Motor neuron (in vitro differentiated cells): ENCODE measurements around the gene NRXN3. TPM values are rescaled to one million over a fixed set of nuclear protein-coding genes. Genes with fewer than 3 reads are reported as not detected.

ENCODE experiments used
- ATAC-seq, 8 experiments: fragments of 200-7000 bp; cut with Tn5 transposase; replicated peaks in 6 of 8; 2 replicates each; pipeline ENCODE4 v1.8.0; 2021; ENCODE audit warnings: mild to moderate bottlenecking in 8 of 8, moderate library complexity in 8 of 8
- H3K27ac ChIP-seq, 2 donors: fragments of 250-450 bp; sonication (Bioruptor Pico); 2 replicates each; pipeline ENCODE4 v1.9.0; 2021; ENCODE audit warnings: antibody characterized with exemption in 2 of 2, mild to moderate bottlenecking in 2 of 2, moderate library complexity in 1 of 2
- H3K4me1 ChIP-seq, 2 donors: fragments of 250-450 bp; sonication (Bioruptor Pico); replicated peaks in 1 of 2; 2 replicates each; pipeline ENCODE4 v1.6.1; 2021; ENCODE audit warnings: antibody characterized with exemption in 2 of 2, mild to moderate bottlenecking in 2 of 2, moderate library complexity in 1 of 2
- H3K4me3 ChIP-seq, 5 donors: fragments of 250-450 bp; sonication (Bioruptor Pico); 2 replicates each; pipeline ENCODE4 v1.9.0; 2021; ENCODE audit warnings: antibody characterized with exemption in 5 of 5, mild to moderate bottlenecking in 5 of 5, moderate library complexity in 4 of 5
- WGBS, 10 experiments: fragments of 450-650 bp; shearing (Covaris generic); methylation state at CpG; one replicate each; pipeline ENCODE4 v1.0.0; 2022; 5-methylcytosine and 5-hydroxymethylcytosine counted together
- in situ Hi-C, 9 experiments: fragments of 400-800 bp; cut with MboI; loops; one replicate each; pipeline ENCODE4 v1.15.0; 2021; ENCODE audit warnings: low sequenced_read_pairs in 9 of 9, low pct_unique_long_range_greater_than_20kb in 2 of 9; ENCODE audit not compliant: unreplicated experiment in 9 of 9
- total RNA-seq, 8 experiments: library from RNA; unstranded; fragments of 300-600 nt; gene quantifications; 2 replicates each; pipeline versions ENCODE4 v1.2.3 to v1.2.4, GENCODE V29; 2022

The NRXN3 gene
- total RNA-seq, 8 experiments from 2014 or later: 1.1 to 16.5 (median 12.9) TPM

GRCh38 chr14:78959674-78960264, 789.6 kb downstream of the NRXN3 start:
- ATAC-seq: peak; percentile 59 to 99 (median 72)
- Histone ChIP-seq H3K4me1 (no peaks in the 10 kb centered on the region), H3K4me3 (no peak overlapping the region), H3K27ac (no peak overlapping the region)
- in situ Hi-C loops: loop anchor here in 4 of 9 experiments (25.0 kb wide), 4 partner anchors 603 to 1903 kb away; no protein-coding TSS in a partner anchor
- WGBS, 10 experiments: 3 to 57% (median 37%) methylated on average over 2 to 8 of the region's 9 CpGs; no CpG with 5 or more reads in 3 of the 10 experiments

- no peak for ATAC-seq
- no peaks in the 10 kb centered on the region for H3K4me1 ChIP-seq
- in situ Hi-C loops: loop anchor here in 4 of 9 experiments (25.0 kb wide), 4 partner anchors 595 to 1895 kb away; no protein-coding TSS in a partner anchor
- H3K4me3 ChIP-seq: no peak overlapping the region
- no peak overlapping the region for H3K27ac ChIP-seq
- WGBS, 10 experiments: 20 to 94% (median 77%) methylated on average over 1 to 10 of the region's 10 CpGs; no CpG with 5 or more reads in 1 of the 10 experiments
These were observed 797.1 kb downstream of the NRXN3 start for GRCh38 chr14:78967111-78967809.

GRCh38 chr14:78968265-78968664, 798.1 kb downstream of the NRXN3 start:
- 0 to 100% (median 27%) methylated on average over 1 to 6 of the region's 6 CpGs; no CpG with 5 or more reads in 3 of the 10 experiments for WGBS, 10 experiments
- no peak for ATAC-seq
- in situ Hi-C loops: loop anchor here in 4 of 9 experiments (25.0 kb wide), 4 partner anchors 594 to 1894 kb away; no protein-coding TSS in a partner anchor
- Histone ChIP-seq H3K4me3 (no peak overlapping the region), H3K4me1 (no peaks in the 10 kb centered on the region), H3K27ac (no peak overlapping the region)

GRCh38 chr14:78970677-78971076, 800.5 kb downstream of the NRXN3 start:
- in situ Hi-C loops: loop anchor here in 4 of 9 experiments (25.0 kb wide), 4 partner anchors 592 to 1892 kb away; no protein-coding TSS in a partner anchor
- H3K4me3 ChIP-seq: no peak overlapping the region
- ATAC-seq: peak in 2 of 8 experiments; percentile 25 to 43
- no peak overlapping the region for H3K27ac ChIP-seq
- no peaks in the 10 kb centered on the region for H3K4me1 ChIP-seq
- 0 to 100% (median 65%) methylated on average over 1 to 5 of the region's 5 CpGs for WGBS, 10 experiments

GRCh38 chr14:78972440-78972839, 802.3 kb downstream of the NRXN3 start:
- H3K27ac ChIP-seq: no peak overlapping the region
- no peak overlapping the region for H3K4me3 ChIP-seq
- 20 to 100% (median 90%) methylated on average over 1 to 8 of the region's 9 CpGs; no CpG with 5 or more reads in 2 of the 10 experiments for WGBS, 10 experiments
- in situ Hi-C loops: loop anchor here in 4 of 9 experiments (25.0 kb wide), 4 partner anchors 590 to 1890 kb away; no protein-coding TSS in a partner anchor
- no peaks in the 10 kb centered on the region for H3K4me1 ChIP-seq
- ATAC-seq: no peak

- 0 to 92% (median 80%) methylated on average over 1 to 3 of the region's 3 CpGs; no CpG with 5 or more reads in 1 of the 10 experiments for WGBS, 10 experiments
- no peak for ATAC-seq
- H3K27ac ChIP-seq: no peak overlapping the region
- no peak overlapping the region for H3K4me3 ChIP-seq
- in situ Hi-C loops: loop anchor here in 4 of 9 experiments (25.0 kb wide), 4 partner anchors 588 to 1888 kb away; no protein-coding TSS in a partner anchor
- H3K4me1 ChIP-seq: no peaks in the 10 kb centered on the region
These were observed 804.5 kb downstream of the NRXN3 start for GRCh38 chr14:78974691-78975090.

- in situ Hi-C loops: no loop called here
- Histone ChIP-seq H3K27ac (no peak overlapping the region), H3K4me3 (no peak overlapping the region), H3K4me1 (no peaks in the 10 kb centered on the region)
- ATAC-seq: no peak
- WGBS, 10 experiments: 0 to 100% (median 73%) methylated on average over 1 to 3 of the region's 3 CpGs; no CpG with 5 or more reads in 3 of the 10 experiments
These were observed 805.6 kb downstream of the NRXN3 start for GRCh38 chr14:78975734-78976133.

- WGBS, 10 experiments: 0 to 100% (median 67%) methylated on average over 1 to 2 of the region's 2 CpGs; no CpG with 5 or more reads in 3 of the 10 experiments
- Histone ChIP-seq H3K4me3 (no peak overlapping the region), H3K27ac (no peak overlapping the region), H3K4me1 (no peaks in the 10 kb centered on the region)
- in situ Hi-C loops: no loop called here
- no peak for ATAC-seq
These were observed 808.7 kb downstream of the NRXN3 start for GRCh38 chr14:78978896-78979295.

- ATAC-seq: no peak
- WGBS, 10 experiments: 0 to 100% (median 64%) methylated on average over 1 to 2 of the region's 2 CpGs
- Histone ChIP-seq H3K27ac (no peak overlapping the region), H3K4me3 (no peak overlapping the region), H3K4me1 (peaks cover 15 to 20% of the 10 kb centered on the region in 2 donors)
- in situ Hi-C loops: no loop called here
These were observed 812.4 kb downstream of the NRXN3 start for GRCh38 chr14:78982551-78982950.

- no peak overlapping the region for H3K4me3 ChIP-seq
- in situ Hi-C loops: no loop called here
- H3K27ac ChIP-seq: no peak overlapping the region
- H3K4me1 ChIP-seq: peaks cover 15 to 20% of the 10 kb centered on the region in 2 donors
- peak in 2 of 8 experiments; percentile 12 to 26 for ATAC-seq
- WGBS, 10 experiments: 0 to 100% (median 69%) methylated on average over 1 to 2 of the region's 2 CpGs; no CpG with 5 or more reads in 1 of the 10 experiments
These were observed 813.0 kb downstream of the NRXN3 start for GRCh38 chr14:78983126-78983525.

- Histone ChIP-seq H3K4me3 (no peak overlapping the region), H3K4me1 (peaks cover 15 to 20% of the 10 kb centered on the region in 2 donors), H3K27ac (peak overlapping the region in 1 of 2 donors; percentile 35)
- in situ Hi-C loops: no loop called here
- WGBS, 10 experiments: 0 to 35% (median 14%) methylated on average over 1 to 5 of the region's 5 CpGs; no CpG with 5 or more reads in 1 of the 10 experiments
- ATAC-seq: peak in 7 of 8 experiments; percentile 52 to 96 (median 92)
These were observed 815.7 kb downstream of the NRXN3 start for GRCh38 chr14:78985668-78986381.

GRCh38 chr14:78986989-78987388, 816.8 kb downstream of the NRXN3 start:
- no peak overlapping the region for H3K4me3 ChIP-seq
- in situ Hi-C loops: no loop called here
- WGBS, 10 experiments: 0 to 80% (median 17%) methylated on average over 1 to 5 of the region's 6 CpGs; no CpG with 5 or more reads in 3 of the 10 experiments
- no peak for ATAC-seq
- peaks cover 15 to 20% of the 10 kb centered on the region in 2 donors for H3K4me1 ChIP-seq
- no peak overlapping the region for H3K27ac ChIP-seq
